HG03520 (cell line): ENCODE results near the gene SVIL.
"Not testable (repeated sequence)": the region's sequence is repeated elsewhere in the genome, so short reads cannot be mapped to it uniquely, and the experiment has no call there.

ENCODE experiments used
- ATAC-seq: cut with Tn5 transposase; IDR thresholded peaks from one replicate; pipeline ENCODE4 v1.9.1; 2021; ENCODE audit warnings: mild to moderate bottlenecking, moderate library complexity; ENCODE audit not compliant: unreplicated experiment

SVIL gene

GRCh38 chr10:29623797-29624196 is 11.0 kb downstream of the SVIL start:
- ATAC-seq = no peak

DNA sequence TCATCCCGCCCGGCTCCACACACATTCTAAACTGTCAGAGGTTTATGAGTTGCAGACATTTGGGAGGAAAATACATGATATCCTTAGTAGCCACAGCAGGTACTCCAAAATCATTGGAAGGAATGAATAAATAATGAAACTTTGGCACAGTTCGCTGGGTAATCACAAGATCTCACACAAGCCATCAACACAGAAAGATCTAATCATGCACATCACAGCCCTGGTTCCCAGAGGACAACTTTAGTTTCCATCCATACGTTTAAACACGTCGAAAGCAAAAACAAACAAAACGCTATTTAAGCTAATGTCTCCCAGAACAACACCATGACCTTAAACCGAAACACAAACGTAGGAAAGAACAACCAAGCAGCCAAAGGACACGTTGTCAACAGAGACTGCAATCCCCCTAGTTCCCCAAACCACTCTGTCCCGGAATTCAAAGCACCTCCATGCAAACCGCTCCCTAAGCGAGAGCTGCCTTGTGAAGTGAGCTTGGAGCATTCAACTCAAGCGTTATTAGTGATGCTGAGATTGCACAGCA is 12.3 kb downstream of the SVIL start:
- no peak for ATAC-seq

DNA sequence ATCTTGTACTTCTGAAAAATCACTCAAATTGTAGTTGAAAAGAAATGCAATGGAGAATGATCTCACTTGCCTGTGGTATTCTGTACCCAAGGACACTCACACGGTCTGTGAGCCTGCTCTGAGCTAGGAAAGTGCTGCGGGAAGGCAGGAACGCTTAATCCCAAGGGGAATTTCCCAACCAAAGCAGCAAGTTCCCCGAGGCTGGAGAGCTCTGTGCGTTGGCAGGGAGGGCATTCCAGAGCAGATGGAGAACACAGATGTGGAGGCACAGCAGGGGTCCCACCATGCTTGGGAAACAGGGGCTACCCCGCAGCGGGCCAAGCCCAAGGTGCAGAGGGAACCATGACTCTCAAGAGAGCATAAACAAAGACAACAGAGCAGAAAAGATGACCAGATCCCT is 13.6 kb downstream of the SVIL start:
- ATAC-seq = no peak

DNA sequence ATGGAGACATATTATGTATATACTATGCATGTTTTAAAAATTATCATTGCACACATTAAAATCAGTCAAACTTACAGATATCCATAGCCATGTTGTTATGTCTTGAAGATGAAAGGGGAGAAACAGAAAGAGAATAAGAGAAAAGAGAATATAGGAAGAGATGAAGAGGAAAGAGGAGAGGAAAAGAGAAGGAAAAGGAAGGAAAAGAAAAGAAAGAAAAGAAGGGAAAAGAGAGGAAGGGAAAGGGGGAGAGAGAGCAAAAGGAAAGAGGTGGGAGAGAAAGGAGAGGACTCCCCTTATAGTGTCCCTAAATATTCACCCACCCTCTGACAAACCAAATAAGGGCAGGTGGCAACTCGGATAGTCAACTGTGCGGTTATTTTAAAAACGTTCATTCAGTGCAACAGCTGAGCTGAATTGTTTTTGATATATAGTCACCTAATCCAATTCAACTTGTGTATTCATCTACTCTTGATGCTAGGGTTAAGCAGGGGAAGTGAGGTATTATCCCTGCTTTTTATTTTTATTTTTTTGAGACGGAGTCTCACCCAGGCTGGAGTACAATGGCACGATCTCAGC is 14.6 kb downstream of the SVIL start:
- no peak for ATAC-seq

GRCh38 chr10:29619241-29619669 is 15.5 kb downstream of the SVIL start:
- no peak for ATAC-seq

DNA sequence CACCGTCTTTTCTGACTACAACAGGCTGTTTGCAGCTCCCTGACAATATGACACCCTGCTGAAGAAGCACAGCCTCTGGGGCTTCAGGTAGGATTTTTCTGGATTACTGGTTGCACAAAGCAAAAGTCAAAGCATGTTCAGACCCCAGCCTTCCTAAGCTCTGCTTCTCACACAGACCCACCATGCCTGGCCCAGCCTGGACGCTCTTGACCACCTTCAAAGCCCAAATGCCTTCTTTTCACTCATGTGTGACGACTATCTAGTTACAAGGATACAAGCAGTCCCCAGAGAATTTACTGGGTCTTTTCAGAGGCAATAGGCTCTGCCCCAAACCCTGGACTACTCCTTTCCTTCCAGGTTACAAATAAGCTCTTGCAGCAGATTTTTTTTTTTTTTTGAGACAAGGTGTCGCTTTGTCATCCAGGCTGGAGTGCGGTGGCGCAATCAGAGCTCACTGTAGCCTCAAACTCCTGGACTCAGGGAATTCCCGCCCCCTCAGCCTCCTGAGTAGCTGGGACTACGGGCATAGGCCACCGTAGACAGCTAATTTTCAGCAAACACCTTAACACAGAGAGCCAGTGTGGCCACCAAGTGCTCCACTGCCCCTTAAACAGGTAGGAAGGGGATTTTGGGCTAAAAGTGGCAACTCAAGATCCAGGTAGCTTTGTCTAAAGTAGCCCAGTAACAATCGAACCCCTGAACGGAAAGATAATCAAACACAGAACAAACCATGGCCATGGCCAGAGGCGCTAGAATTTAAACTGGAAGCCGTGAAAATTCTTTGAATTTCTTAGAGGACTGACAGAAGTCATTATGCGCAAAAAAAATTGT is 16.2 kb downstream of the SVIL start:
- no peak for ATAC-seq

DNA sequence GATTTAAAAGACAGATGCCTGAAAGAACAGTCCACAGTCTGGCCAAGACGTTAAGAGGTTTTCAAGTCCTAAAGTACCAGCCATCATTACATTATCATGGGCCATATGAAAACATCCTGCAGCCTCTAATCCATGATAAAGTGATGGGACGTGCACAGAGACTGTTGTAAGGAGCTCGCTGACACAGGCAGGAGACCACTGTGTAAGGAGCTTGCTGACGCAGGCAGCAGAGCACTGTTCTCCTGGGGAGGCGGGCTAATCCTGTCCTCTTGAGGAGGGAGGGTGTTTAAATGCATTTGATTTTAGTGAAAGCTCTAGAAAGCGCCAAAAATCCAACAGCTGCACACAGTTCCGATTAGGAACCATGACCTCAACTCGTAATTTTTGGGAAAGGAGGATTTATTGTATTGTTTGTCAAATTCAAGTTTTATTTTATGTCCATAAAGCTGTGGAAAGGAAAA is 16.9 kb downstream of the SVIL start:
- ATAC-seq = no peak

DNA sequence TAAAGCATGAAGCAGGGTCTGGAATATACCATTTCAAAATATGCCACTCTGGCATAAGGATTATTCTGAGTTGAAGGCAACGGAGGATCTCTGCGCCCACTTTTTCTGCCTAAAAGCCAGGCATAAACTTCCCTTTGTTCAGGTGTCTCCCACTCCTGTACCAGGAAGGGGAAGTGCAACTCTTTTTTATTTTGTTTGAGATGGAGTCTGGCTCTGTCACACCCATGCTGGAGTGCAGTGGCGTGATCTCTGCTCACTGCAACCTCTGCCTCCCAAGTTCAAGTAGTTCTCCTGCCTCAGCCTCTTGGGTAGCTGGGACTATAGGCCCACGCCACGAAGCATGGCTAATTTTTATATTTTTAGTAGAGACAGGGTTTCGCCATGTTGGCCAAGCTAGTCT is 18.2 kb downstream of the SVIL start:
- no peak for ATAC-seq

GRCh38 chr10:29615195-29615594 is 19.6 kb downstream of the SVIL start:
- no peak for ATAC-seq

DNA sequence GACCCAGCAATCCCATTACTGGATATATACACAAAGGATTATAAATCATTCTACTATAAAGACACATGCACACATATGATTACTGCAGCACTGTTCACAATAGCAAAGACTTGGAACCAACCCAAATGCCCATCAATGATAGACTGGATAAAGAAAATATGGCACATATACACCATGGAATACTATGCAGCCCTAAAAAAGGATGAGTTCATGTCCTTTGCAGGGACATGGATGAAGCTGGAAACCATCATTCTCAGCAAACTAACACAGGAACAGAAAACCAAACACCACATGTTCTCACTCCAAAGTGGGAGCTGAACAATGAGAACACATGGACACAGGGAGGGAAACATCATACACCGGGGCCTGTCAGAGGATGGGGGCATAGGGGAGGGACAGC is 20.5 kb downstream of the SVIL start:
- not testable (repeated sequence) for ATAC-seq

- no peak for ATAC-seq
Observed at GRCh38 chr10:29613791-29614190, 21.0 kb downstream of the SVIL start.

DNA sequence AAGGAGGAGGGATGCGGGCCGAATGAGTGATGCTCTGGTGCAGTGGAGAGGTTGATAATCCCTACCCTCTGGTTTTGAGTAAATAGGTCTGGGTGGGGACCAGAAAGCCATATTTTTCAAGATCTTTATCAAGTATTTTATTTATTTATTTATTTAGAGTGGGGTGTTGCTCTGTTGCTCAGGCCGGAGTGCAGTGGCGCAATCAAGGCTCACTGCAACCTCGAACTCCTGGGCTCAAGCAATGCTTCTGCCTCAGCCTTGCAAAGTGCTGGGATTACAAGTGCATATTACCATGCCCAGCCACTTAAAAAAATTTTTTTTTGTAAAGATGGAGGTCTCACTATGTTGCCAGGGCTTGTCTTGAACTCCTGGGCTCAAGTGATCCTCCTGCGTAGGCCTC is 21.6 kb downstream of the SVIL start:
- ATAC-seq = no peak

DNA sequence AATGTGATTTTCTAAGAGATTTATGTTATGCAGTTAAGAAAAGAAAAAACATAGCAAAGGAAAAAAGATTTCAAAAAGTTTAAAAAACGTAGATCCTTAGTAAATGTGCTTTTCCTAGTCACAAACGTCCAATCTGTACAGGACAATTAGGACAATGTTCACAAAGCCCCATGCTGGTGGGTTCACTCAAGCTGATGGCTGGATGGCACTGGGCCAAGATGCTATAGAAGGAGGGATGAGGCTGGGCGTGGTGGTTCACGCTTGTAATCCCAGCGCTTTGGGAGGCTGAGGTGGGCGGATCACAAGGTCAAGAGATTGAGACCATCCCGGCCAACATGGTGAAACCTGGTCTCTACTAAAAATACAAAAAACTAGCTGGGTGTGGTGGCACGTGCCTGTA is 22.1 kb downstream of the SVIL start:
- no peak for ATAC-seq

GRCh38 chr10:29611781-29612381 is 22.9 kb downstream of the SVIL start:
- ATAC-seq = no peak

GRCh38 chr10:29610876-29611647 is 23.7 kb downstream of the SVIL start:
- ATAC-seq = no peak

DNA sequence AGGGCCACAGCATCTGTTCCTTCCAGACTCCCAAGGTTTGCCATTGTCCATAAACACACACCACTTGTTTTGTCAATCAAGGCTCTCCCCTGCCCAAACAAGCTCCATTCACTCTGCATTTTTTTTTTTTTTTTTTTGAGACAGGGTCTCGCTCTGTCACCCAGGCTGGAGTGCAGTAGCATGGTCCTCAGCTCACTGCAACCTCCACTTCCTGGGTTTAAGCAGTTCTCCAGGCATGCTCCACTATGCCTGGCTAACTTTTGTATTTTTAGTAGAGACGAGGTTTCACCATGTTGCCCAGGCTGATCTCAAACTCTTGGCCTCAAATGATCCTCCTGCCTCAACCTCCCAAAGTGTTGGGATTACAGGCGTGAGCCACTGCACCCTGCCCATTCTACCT is 24.4 kb downstream of the SVIL start:
- not testable (repeated sequence) for ATAC-seq

GRCh38 chr10:29609696-29610095 is 25.1 kb downstream of the SVIL start:
- no peak for ATAC-seq

DNA sequence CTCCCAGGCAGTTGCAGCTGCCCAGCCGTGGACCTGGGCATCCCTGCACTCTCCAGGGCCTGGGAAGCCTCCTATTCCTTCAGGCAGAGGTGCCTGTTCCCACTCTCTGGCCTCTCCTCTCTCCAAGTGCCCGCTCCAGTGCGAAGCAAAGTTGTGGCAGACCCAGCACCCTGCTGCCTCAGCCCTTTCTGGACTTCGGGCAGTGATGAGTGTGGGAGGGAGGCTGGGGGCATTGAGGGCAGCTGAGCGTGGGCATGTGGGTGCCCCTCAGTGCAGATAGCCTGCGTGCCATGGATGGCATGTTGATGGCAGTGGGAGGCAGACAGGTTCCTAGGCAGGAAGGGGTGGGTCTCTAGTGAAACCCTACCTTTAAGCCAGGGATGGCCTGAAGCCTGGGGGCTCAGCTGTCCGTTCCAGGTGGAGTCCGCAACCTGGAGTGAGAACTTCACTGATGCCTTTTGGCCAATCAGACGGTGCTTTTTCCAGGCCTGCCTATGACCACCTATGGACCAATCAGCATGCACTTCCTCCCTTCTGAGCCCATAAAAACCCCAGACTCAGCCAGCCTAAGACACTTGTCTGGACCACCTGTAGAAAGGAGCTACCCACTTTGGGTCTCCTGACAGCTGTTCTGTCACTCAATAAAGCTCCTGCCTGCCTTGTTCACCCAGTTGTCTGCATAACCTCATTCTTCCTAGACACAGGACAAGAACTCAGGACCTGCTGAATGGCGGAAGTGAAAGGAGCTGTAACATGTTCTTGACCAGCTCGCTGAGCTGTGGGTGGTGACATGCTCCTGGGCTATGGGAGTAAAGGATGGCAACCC is 26.1 kb downstream of the SVIL start:
- ATAC-seq = no peak

DNA sequence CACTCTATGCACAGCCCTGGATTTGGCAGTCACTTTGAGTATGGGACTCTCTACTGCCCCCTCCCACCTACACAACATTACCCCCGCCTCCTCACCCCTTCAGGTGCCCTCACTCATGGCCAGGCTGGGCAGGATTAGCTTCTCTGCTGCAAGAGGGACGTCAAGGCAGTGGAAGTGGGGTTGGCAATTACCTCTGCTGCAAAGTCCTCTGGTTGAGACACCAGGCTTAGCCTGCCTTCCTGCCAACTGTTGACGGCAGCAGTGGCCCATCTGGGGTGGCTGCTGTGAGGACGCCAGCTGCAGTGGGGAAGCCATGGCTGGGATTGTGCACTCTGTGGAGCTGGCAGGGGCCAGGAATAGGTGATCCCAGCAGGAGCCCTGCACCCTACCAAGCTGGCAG is 26.7 kb downstream of the SVIL start:
- ATAC-seq = no peak

GRCh38 chr10:29607576-29607975 is 27.2 kb downstream of the SVIL start:
- ATAC-seq = no peak
